HG03039 (cell line): ENCODE measurements around the gene GARS1.

Experiments
- ATAC-seq: cut with Tn5 transposase; IDR thresholded peaks from one replicate; pipeline ENCODE4 v1.9.1; 2021; ENCODE audit warnings: mild to moderate bottlenecking, moderate library complexity; ENCODE audit not compliant: unreplicated experiment

The GARS1 gene

DNA sequence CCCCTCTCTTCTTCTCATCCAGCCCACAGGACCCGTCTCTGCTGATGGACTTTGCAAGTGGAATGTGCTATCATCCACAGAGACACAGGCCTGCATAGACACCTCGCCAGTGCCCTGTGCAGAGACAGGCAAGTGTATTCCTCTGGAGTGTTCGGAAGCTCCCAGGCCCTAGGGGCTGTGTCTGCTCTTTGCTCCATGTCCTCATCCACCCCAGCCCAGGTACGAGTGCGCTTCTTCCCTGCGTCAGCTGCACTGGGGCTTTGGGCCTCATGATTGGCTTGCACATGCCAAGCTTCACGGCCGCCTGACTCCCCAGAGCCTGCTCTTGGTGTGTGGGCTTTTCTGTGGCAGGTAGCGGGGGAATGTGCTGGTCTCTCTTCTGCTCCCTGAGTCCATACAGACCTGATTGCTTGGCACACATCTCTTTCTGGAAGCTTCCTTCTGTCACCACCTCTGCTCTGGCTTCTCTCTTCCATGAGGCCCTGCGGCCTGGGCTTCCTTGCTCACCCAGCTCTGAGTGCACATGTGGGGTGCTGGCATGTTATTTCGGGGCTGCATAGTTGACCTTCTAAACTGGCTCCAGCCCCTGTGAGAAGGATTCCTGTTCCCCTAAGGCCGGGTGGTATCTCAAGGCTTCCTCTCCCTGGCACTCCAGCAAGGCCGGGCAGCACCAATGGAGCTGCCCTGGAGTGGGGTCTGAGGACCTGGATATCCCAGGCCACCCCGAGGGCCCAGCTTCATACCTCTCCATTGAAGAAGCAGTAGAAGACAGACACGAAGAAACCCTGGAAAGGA is 59.8 kb downstream of the GARS1 start:
- no peak for ATAC-seq

DNA sequence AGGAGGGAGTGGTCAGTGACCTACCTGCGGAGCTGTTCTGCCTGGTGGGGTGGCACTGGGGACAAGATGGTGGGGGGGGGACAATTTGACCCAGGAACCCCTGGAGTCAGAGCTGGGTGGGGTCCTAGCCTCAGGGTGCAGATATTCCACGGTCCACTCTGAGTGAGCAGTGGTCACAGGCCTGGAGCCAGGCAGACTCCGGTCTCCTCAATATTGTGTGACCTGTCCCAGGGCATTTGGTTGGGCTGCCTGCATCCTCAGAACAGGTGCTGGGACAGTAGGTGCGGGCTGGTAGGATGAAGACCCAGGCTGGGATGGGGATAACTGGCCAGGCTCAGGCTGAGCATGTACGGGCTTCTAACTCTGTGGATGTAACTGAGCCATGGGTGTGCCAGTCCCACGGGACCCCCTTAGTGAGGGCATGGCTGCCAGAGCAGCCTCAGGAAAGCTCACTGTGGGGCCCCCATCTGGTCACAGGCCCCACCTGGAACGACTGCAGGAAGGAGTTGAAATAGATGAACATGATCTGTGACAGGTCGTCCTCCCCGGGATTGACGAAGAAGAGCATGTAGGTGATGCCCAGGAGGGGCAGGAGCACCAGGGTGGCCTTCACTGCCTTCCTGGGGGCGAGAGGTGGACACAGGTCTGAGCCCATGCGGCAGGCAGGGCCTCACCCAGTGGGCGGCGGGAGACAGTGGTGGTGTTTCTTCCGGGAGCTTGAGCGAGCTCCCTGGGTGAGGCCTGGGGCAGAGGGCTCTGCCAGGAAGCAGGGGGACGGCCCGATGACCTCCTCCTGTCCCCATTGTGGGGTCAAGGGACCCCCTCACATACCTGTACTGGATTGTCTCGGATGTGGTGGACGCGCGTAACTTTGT is 60.7 kb downstream of the GARS1 start:
- ATAC-seq = no peak

DNA sequence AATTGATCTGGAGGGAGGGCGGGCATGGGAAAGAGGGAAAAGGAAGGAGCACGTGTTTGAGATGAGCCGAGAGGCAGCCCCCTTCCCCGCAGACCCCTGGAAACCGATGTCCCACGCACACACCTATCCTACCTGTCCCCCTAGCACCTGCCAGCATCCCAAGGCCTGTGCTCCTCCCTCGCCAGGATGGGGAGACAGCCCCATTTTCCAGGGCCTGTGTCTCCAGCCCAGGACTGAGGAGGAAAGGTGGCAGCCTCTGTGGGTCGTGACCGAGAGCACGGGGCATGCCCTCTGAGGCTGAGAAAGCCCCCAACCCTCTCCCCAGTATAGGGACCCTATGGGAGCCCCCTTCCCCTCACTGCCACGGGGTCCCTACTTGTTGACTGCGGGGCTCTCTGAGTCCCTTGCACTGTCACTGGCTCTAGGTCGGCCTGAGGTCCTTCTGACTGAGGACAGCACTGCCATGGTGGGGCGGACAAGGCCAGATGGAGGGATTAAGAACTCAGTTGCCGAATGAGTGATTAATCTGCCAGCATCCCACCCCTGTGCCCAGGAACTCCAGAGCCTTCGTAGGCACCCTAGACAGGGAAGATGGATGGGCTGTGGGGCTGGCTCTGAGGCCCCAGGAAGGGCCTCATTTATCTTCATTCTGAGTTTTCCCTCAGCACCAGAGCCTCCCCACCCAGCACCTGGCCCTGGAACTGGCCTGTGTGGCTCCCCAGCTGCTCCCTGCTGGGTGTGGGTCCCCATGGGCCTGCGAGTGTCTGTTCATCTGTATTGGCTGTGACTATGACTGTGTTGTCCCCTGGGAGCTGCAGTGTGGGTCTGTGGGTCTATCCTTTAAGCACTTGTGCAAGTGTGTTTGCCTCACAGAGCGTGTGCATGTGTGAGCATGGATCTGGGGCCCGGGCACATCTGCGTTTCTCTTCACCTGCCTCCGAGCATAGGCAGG is 61.6 kb downstream of the GARS1 start:
- ATAC-seq = no peak

DNA sequence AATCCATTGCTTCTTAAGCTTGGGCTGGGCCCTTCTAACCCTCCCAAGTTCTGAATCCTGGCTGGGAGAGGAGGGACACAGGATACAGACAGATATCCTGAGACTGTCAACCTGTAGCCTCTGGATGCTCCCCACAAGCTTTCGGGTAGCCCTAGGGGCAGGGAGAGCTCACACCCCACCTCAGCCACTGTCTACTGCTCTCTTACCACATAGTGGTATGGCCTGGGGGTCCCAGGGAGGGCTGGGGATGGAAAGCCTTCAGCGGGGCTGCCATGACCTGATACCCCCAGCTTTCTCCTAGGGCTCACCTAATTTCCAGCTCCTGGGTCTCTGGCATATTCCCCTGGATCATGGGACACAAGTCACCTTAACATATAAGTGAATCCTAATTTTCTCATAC is 62.5 kb downstream of the GARS1 start:
- ATAC-seq = no peak

DNA sequence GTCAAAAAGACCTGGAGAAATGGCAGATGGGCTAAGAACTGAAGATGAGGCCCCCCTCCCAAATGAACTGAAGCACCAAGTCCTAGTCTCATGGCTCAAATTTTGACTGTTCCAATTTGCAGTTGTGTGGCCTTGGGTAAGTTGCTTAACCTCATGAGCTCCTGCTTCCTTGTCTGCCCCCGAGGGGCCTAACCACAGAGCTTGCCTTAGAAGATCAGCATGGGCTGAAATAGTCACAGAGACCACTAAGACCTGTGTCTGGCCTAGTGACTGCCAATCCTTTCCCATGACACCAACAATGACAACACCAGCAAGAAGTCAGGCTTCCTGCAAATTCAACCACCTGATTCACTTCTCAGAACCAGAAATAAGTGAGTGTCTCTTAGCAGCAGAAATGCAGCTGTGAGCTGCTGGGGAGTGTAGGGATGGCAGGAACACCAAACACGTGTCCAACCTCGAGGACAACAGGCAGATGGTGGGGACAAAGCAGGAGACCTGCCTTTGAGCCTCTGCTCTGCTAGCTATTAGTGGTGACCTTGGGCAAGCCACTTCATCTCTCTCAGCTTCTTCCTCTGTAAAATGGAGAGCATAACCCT is 63.9 kb downstream of the GARS1 start:
- no peak for ATAC-seq

DNA sequence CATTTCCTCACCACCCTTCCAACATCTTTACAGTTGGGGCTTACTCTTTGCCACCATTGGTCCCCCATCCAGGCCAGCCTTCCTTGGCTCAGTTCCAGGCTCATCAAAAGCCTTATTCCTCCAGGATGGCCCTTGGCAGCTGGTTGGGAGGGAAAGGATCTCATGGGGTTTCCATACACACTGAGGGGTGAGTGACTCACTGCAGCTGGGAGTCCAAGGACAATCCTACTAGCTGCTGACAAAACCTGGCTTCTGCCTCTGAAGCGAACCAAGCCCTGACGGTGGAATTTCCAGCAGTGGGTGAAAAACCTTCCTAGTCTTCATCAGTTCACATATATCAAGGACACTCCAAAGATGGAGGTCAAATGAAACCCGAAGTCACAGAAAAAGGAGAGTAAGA is 64.6 kb downstream of the GARS1 start:
- ATAC-seq = no peak

DNA sequence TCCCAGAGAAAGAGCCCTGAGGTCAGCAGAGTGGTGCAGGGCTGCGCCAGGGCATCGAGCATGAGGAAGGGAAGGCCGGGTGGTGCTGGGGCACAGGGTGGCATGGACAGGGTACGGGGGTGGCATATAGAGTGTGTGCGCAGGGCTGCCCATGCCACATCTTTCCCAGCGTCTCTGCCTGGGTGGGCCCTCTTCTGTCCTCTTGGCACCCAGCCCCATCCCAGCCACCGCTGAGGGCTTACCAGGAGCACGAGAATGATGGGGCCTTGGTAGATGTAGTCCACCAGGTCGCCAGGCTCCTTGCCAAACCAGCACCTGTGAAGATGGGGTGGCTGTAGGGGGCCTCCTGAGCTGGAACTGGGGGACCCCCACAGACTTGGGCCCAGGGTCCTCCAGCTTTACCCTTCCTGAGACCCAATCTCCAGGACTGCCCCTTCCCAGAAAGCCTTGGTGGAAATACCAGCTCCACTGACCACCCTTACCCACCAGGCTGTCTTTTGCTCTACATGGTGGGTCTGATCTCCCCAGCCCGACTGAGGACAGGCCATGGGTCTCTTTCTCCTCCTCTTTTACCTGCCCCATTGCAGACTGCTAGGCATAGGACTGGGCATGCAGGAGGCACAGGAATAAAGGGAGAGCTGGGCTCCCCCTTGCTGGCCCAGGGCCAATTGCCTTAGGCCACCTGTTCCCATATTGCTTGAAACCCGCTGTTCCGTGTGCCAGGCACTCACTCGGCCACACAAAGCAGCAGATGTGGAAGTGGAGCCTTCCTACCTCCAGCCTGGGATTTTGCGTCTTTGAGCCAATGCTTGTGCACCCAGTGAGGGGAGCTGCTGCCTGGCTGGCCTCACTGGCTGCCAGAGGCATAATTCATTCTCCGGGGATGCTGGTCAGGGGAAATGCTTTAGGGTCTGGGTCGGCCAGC is 65.9 kb downstream of the GARS1 start:
- ATAC-seq = no peak

DNA sequence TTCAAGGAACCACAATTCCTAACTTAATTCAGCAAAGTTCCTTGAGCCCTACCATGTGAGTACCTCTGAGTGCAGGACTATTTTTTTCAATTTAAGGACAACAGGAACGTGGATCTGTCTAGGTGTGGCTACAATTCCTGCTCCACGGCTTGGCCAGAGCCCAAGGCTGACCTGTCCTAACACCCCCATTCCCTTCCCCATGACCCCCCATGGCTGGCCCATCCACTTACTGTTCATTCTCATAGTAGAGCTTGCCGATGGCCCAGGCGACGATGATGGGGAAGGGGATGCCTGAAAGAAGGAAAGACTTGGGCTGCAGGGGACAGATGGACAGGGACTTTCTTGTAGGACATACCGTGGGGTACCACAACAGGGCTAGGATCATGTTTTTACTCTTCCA is 67.2 kb downstream of the GARS1 start:
- no peak for ATAC-seq

DNA sequence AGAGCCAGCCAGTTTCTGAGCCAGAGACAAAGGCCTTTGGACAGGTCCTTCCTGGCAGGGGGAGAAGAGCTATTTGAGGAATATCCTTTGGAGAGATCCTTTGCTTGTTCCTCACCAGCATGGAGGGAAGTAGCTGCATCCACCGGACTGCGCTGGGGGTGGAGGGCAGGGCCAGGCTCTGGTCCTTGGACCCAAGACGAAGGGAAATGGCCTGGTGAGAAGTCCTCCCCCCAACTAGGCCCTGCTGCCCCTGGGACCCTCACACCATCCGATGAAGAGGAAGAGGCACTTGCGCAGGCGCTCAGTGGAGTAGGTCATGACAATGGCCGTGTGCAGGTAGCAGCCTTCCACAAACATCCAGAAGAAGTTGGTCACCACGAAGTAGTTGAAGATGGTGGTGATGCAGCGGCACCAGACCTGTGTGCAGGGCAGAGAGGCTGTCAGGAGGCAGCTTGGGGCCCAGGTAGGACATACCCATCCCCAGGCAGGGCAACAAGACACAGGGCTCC is 67.8 kb downstream of the GARS1 start:
- no peak for ATAC-seq

DNA sequence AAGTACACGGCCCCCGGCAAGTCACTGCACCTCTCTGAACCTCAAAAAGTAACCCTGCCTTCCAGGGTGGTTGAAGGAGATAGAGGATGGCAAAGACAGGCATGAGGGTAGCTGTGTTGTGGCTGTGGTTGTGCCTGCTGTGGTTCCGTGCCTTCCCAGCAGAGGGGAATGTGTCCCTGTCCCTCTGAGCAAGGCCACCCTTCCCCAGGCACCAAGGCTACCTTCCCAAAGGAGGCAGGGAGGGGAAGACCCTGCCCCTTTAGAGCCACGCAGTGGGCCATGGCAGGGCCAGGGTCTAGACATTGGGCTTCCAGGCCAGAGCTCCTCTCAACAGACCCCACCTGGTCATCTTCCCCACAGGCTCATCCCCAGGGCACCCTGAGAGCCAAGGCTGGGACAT is 68.7 kb downstream of the GARS1 start:
- ATAC-seq = no peak

DNA sequence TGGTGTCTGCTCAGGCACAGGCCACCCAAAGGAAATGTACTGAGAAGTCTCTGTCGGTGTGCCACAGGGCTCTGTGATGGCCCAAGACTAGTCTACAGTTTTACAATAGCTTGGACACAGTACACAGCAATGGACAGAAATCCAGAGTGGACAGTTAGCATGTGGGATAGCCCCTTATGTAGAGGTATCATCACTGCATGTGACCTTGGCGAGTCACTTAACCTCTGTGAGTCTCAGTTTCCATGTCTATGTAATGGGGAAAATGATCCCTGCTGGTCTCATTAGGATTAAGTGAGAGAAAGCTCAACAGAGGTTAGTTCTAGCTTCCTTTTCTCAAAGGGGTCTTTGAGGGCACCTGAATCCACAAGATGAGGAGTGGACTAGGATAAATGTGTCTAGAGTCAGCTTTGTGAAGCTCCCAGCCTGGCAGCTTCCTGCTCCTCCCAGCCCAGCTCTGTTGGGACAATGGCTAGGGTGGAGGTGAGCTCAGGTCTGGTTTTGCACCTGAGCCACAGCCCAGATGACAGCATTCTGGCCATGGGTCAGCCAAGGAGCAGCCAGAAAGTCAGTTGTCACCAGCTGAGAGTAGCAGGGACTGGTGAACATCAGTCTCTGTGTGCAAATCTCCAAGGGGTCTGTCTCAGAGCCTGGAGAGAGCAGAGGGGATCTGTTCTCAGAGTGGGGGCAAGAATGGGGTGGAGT is 69.7 kb downstream of the GARS1 start:
- no peak for ATAC-seq

DNA sequence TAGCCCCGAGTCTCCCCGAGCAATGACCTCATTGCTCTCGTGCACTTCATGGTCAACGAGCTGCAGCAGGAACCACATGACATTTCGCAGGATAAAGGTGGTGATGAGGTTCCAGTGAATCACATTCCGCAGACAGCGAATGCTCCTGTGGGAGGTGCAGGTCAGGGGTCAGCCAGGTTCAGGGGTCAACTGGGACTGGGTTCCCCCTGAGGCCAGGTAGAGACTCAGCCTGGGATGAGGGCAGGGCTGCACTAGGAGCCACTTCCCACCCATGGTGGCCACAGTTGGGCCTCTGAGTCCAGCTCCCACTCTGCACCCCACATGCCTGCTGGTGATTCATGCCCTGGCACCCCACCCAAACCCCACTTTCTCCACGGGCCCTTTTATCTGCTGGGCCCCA is 70.4 kb downstream of the GARS1 start:
- no peak for ATAC-seq

DNA sequence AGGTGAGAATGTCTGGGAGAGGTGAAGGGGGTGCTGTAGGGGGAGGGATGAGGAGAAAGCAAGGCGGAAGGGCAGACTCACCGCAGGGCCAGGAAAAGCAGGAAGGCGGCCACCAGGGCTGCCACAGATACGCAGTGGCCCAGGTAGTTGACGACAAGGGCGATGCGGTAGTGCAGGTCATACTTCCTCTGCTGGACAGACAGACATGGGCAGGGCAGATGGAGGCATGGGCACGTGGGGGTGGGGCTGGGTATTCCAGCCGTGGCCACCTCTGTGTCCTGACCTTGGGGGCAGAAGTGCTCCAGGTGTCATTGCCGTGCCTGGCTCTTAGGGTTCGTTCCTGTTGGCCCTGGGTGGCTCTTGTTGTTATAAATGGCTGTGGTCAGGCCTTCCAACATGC is 70.8 kb downstream of the GARS1 start:
- ATAC-seq = no peak

DNA sequence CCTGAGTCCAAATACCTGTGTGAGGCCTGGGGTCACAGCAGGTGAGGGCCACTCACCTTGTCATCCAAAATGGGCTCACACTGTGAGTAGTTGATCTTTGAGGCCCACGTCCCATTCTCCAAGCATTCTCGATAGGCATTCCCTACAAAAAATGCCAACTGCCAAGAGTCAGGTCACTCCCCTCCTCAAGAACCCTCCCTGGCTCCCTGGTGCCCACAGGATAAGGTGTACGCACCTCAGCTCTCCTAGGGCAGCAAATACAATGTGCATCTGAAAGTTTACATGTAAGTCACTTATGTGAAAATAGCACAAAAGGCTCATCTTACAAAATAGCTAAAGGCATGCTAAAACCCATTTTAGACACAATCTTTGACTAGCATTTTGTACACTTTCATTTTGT is 72.5 kb downstream of the GARS1 start:
- ATAC-seq = no peak

DNA sequence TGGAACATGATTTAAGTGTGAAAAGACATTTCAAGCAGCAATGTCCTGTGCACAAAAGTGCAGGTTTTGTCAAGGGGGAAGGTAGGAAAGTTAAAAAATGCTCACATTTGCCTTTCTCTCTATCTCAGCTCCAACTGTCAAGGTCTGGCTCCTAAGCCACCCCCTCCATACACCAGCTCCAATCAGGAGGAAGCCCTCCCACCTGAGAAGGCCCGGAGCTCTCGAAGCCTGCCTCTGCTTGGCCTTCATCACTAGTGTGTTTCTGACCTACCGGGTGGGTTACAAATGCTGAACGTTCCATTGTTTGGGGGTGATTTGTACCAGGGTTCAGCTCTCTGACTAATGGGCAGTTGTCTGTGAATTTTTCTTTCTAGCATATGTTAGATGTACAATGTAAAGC is 73.4 kb downstream of the GARS1 start:
- ATAC-seq = no peak

DNA sequence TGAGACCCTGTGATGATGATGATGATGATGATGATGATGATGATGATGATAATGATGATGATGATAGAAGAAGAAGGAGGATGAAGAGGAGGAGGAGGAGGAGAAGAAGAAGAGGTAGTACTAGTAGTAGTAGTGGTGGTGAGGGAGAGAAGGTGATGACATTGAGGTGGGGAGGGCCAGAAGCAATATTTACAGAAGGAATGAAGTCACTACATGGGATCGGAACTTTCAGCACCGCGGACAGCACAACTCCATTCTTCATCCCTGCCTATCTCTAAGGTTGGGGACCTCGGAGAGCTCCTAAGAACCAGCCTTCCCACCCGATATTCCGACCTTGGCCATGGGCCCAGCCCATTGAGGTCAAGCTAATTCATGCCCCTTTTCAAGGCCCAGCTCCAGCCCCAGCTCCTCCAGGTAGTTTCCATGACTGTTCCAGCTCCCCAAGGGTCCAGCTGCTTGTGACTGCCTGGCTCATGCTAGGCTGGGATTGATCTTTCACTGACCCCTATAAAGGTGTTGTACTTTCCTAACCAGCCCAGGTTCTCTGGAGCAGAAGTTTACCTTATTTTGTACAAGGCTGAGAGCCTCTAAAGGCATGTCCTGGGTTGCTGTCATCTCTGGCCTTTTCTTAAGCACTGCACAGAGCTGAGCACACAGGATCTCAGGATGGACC is 77.3 kb downstream of the GARS1 start:
- ATAC-seq = no peak

DNA sequence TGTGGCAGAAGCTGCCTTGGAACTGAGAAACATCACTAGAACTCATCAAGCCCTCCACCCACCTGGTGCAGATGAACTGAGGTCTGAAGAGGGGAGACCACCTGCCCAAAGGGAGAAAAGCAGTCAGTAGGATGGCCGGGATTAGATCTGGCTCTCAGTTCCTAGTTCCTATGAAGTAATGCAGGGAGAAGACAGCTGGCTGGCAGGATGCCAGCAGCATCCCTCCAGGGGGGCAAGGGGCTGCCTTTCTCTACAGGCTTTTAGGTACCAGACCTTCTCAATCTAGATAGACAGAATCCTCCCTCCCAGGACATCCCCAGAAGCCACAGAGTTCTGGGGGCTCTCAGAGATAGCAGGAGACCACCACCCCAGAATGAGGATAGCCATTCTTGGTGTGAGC is 79.7 kb downstream of the GARS1 start:
- ATAC-seq = no peak

DNA sequence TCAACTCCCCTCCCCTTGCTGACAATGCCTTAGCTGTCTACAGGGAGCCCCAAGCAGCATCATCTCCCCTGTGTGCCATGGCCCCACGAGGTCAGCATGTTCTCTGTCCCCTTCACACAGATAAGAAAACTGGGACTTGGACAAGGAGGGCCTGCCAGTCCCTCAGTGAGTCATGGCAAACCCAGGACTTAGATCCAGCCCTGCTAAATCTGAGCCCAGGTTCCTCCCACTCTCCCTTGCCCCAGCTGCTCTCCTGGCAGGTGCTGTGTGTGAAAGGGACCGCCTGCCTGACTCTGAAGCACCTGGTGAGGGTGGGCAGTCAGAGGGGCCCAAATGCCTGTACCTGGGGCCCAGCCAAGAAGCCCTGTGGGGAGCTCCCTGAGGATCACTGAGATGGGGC is 80.2 kb downstream of the GARS1 start:
- ATAC-seq = no peak
